Spleen (tissue), 7 donors: Measurements from ENCODE around the gene GPR158.

Source experiments
- POLR2A ChIP-seq, 3 donors: fragments of 450-650 bp; IDR thresholded peaks; one replicate each; pipeline ENCODE4 v1.5.1; 2017; ENCODE audit warnings: antibody characterized with exemption in 3 of 3, mild to moderate bottlenecking in 1 of 3
- TF ChIP-seq, protein P1 (sequence below), 11 experiments: fragments of 200-600 bp in 7 of 11; fragments of 450-650 bp in 4 of 11; sonication (generic) in 4 of 11; IDR thresholded peaks in 8 of 11; conservative IDR thresholded peaks in 3 of 11; 1 replicate in 7 of 11; 2 replicates in 4 of 11; pipeline versions ENCODE4 v1.4.0 to v1.8.0; 2016 to 2021; ENCODE audit warnings: antibody characterized with exemption in 11 of 11, inconsistent platforms in 4 of 11, mild to moderate bottlenecking in 1 of 11
- donor health status: DM: no; HTN: no; CAD: no; lungs with moderate emphysema.
- donor health status: DM: no; HTN: no; CAD: no.
- donor health status: DM: no; HTN: no; CAD: no.

DNA sequence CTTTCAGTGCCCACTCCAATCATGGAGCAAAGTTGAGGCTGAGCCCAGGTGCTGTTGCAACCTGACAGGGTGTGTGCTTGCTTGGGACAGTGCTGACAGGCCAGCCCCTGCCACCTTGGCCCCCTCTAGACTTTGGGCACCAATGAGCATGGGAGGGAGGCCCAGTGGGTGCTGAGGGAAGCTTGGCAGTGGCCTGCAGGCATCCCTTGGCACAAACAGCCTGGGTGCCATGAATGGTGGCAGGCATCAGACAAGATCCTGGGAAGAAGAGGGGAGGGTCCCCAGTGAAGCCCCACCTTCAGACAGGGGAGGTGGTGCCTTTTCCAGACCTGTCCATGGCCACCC lies 214.0 kb downstream of the GPR158 start:
- no peak for TF ChIP-seq POLR2A (IDR thresholded peaks at IDR 0.05)
- TF ChIP-seq, protein P1, sequence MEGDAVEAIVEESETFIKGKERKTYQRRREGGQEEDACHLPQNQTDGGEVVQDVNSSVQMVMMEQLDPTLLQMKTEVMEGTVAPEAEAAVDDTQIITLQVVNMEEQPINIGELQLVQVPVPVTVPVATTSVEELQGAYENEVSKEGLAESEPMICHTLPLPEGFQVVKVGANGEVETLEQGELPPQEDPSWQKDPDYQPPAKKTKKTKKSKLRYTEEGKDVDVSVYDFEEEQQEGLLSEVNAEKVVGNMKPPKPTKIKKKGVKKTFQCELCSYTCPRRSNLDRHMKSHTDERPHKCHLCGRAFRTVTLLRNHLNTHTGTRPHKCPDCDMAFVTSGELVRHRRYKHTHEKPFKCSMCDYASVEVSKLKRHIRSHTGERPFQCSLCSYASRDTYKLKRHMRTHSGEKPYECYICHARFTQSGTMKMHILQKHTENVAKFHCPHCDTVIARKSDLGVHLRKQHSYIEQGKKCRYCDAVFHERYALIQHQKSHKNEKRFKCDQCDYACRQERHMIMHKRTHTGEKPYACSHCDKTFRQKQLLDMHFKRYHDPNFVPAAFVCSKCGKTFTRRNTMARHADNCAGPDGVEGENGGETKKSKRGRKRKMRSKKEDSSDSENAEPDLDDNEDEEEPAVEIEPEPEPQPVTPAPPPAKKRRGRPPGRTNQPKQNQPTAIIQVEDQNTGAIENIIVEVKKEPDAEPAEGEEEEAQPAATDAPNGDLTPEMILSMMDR (IDR thresholded peaks at IDR 0.05 in 8 of 11, conservative IDR thresholded peaks at IDR 0.05 in 3 of 11) = no peak
